T47D (cell line): ENCODE data around the gene COX8A.

Experiments
- DNase-seq, 2 experiments: peaks; one replicate each; pipeline versions ENCODE4 v3.0.0 to v3.0.0-alpha.2; 2011 to 2012; ENCODE audit warnings: low read depth in 1 of 2, low spot score in 1 of 2
- JUND ChIP-seq: IDR thresholded peaks from 2 replicates; pipeline ENCODE4 v1.6.1; 2012; ENCODE audit warnings: low read depth
- in situ Hi-C: cut with HindIII; loops from 2 replicates; pipeline ENCODE4 v1.10.0; 2016; ENCODE audit warnings: low sequenced_read_pairs, low pct_unique_long_range_greater_than_20kb

Gene COX8A

GRCh38 chr11:64008914-64009633 lies 34.7 kb downstream of the COX8A start:
- peak; percentile 5 to 35 for DNase-seq
- no peak for TF ChIP-seq JUND
- in situ Hi-C loops: loop anchor here (10.0 kb wide), 1 partner anchor 156 kb away; the partner anchor contains the start of gene MACROD1

DNA sequence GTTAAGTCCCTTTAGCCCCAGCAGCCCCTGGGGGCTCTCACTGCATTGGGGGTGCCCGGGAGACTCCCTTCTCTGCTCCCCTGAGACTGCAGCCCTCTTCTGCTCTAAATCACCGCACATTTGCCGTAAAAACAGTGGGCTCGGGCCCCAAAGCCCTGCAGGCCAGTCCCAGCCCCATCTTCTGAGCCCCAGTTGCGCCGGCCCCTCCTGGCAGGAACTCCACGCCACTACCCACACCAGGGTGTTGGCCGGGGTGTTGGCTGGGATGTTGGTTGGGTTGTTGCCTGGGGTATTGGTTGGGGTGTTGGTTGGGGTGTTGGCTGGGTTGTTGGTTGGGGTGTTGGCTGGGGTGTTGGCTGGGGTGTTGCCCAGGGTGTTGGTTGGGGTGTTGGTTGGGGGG lies 35.3 kb downstream of the COX8A start:
- in situ Hi-C loops: loop anchor here (10.0 kb wide), 1 partner anchor 155 kb away; the partner anchor contains the start of gene MACROD1
- no peak for DNase-seq
- no peak for TF ChIP-seq JUND

DNA sequence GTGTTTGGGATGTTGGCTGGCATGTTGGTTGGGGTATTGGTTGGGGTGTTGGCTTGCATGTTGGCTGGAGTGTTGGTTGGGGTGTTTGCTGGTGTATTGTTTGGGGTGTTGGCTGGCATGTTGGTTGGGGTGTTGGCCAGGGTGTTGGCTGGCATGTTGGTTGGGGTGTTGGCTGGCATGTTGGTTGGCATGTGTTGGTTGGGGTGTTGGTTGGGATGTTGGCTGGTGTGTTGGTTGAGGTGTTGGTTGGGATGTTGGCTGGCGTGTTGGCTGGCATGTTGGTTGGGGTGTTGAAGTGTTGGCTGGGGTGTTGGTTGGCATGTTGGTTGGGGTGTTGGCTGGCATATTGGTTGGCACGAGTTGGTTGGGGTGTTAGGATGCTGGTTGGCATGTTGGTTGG lies 36.4 kb downstream of the COX8A start:
- DNase-seq: no peak
- no peak for TF ChIP-seq JUND
- in situ Hi-C loops: no loop called here

GRCh38 chr11:64011371-64011770 lies 37.0 kb downstream of the COX8A start:
- DNase-seq: no peak
- in situ Hi-C loops: no loop called here
- TF ChIP-seq JUND: no peak

DNA sequence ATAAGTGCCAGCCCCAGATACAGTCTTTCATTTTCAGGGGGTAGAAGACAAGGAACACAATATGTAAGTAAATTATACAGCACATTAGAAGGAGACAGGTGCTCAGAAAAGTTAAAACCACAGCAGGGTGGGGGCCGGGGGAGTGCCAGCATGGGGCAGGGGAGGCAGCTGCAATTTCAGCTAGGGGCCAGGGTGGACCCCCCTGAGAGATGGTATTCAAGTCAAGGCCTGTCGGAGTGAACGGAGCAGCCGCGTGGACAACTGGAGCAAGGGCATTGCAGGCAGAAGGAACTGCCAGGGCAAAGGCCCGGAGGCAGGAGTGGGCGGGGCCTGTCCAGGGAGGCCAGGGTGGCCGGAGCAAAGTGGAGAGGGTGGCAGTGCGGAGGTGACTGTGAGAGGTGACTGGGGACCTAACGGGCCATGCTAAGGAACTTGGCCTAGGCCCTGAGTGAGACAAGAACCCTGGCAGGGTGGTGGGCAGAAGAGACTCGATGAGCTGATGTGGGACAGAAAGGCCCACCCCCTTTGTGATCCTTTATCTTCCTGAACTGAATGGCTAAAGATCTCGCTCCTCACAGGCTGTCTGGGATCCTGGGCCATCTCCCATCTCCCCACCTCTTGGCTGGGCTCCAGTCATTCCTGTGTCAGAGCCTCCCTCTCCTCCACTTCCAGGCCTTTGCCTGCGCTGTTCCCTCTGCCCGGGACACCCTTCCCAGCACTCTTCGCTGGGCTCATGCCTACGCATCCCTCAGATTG lies 38.9 kb downstream of the COX8A start:
- no peak for TF ChIP-seq JUND
- in situ Hi-C loops: no loop called here
- DNase-seq: peak; percentile 24 to 48

DNA sequence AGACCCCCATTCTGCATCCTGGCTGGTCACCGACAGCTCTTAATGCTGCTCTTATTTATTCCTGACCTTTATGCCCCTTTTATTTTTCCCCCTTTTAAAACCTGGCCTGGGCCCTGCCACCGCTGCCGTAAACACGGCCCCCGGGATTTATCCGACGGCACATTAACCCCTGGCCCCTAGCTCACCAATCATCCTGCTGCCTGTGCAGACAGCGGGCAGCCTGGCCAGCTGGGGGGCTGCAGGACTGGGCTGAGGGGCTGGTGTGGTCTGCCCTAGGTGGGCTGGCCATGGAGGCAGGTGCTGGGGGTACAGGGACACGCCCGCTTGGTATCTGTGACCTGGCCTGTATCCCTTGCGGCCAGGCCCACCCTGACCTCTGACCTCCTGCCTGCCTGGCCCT lies 39.9 kb downstream of the COX8A start:
- no peak for TF ChIP-seq JUND
- DNase-seq: no peak
- in situ Hi-C loops: no loop called here

DNA sequence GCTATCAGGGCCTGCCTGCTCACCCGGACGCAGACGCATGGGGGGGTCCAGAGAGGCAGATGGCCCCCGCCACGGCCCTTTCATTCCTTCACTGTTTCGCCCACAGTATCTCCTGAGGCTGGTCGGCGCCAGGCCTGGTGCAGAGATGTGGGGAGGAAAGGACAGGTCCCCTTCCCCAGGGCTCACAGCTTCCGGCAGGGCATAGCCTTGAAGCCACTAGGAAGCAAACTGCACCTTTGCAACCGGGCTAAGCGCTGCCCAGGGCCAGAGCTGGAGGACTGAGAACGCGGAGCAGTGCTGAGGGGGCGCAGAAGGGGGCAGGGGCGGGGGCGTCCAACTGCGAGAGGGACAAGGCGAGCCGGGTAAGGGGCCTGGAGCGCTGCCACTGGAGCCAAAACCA lies 41.1 kb downstream of the COX8A start:
- TF ChIP-seq JUND: no peak
- DNase-seq: no peak
- in situ Hi-C loops: no loop called here

- DNase-seq: no peak
- in situ Hi-C loops: no loop called here
- TF ChIP-seq JUND: no peak
These were observed 41.8 kb downstream of the COX8A start for GRCh38 chr11:64015935-64016845.

DNA sequence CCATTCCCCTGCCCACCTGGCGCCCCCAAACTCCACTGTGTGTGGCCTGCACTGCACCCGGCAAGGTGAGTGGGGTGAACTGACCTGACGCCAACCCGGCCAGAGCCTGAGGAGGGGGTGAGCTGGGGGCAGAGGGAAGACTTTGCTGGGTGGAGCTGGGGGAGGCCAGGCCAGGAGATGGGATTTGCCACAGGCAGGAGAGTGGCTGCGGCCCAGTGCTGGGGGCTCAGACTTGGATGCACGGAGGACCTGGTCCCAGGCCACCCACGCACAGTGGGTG lies 43.5 kb downstream of the COX8A start:
- no peak for DNase-seq
- in situ Hi-C loops: no loop called here

DNA sequence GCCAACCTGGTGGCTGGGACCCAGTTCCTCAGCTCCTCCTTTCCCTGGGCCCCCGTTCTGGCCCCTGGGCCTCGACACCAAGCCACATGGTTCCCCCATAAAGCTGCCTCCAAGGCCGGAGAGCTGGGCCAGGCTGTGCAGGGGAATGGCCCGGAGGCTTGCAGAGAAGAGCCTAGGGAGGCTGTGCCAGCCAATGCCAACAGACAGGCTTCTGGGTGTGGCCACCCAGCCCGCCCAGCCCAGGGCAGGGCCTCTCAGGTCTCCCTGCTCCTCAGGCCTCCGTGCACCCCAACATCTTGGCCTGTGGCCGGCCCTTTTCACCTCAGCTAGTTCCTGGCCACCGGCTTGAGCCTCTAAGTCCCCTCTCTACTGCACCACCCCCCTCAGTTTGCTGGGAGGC lies 43.9 kb downstream of the COX8A start:
- in situ Hi-C loops: no loop called here
- DNase-seq: no peak
- TF ChIP-seq JUND: no peak

More for the DNA sequence above, 43.5 kb downstream of the COX8A start:
- no peak for TF ChIP-seq JUND

DNA sequence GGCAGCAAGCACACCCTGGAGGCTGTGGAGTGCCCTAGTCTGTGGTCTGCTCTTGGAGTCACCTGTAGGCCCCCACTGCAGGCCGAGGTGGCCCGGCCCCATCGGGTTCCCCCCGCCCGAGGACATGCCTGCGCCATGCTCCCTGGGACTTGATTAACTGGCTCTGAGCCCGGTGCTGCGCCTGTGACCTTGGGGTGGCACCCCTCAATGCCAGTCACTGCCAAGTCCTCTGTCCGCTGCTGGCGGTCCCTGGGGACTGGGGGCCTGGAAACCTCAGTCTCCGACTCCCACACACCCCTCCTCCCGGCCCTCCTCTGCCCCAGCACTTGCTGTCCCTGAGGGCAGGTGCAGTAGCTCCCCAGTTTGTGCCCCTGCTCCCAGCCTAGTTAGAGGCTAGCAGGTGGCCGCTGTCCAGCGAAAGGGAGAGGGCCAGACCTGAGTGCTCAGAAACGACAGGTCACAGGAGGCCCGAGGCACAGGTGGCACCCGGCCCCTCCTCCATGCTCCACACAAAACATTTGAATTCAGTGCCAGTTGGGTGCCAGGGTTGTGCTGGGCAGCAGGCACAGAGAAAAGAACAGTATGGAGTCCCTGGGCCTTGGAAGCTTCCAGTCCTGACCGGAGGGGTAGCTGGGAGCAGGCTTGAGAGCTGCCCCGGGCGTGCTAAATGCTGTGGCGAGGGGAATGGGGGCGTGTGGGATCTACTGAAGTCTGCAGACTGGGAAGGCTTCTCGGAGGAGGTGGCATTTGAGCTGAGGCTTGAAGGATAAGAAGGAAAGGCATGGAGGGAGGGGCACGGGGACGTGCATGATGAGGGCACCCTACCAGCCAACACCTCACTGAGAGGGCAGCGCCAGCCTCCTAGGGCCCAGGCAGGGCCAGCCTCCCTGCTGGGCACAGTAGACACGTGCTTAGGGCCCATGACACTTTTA lies 45.0 kb downstream of the COX8A start:
- in situ Hi-C loops: no loop called here
- no peak for TF ChIP-seq JUND
- peak in 1 of 2 experiments; percentile 37 for DNase-seq
